ENCODE measurements around the gene RNF113B. TPM values are rescaled to one million over a fixed set of nuclear protein-coding genes. Genes with fewer than 3 reads are reported as not detected.
A peak's percentile ranks its signal among the peaks of the same experiment; 100 is the strongest.

RNF113B gene
- total RNA-seq (not detected), polyA plus RNA-seq (not detected)

- POLR2A ChIA-PET (ENCODE audit: partially characterized antibody) = no interaction called here
- CTCF ChIA-PET (ENCODE audit: partially characterized antibody) = interaction anchor here (0.6 kb wide), 1 partner anchor 10 kb away, joined by 4 read pairs; no protein-coding TSS in a partner anchor
Measured at GRCh38 chr13:98176777-98177608, at the start of gene RNF113B. Gene RNF113B (minus strand): TSS chr13:98177269. CDS start chr13:98177236, 33 bp downstream.

GRCh38 chr13:98226496-98226895 lies 49.4 kb upstream of the RNF113B start:
- H3K9me3 ChIP-seq (ENCODE audit: control insufficient read depth in 1 of 2, low read length in 2 of 2) = no peaks in the 10 kb centered on the region
- H3K27me3 ChIP-seq (ENCODE audit: insufficient read depth, low read length) = no peaks in the 10 kb centered on the region
- Mint-ChIP-seq H3K36me3 (no peaks in the 10 kb centered on the region), H3K4me3 (no peak overlapping the region), H3K9me3 (peaks cover 0 to 2% (median 0%) of the 10 kb centered on the region in 8 donors), H3K27me3 (peaks cover 6 to 9% of the 10 kb centered on the region in 2 donors), H3K4me1 (no peaks in the 10 kb centered on the region), H3K27ac (no peak overlapping the region)
- H3K36me3 ChIP-seq (ENCODE audit: insufficient read depth, low read length) = no peaks in the 10 kb centered on the region
- POLR2A ChIA-PET (ENCODE audit: partially characterized antibody) = no interaction called here
- CTCF ChIA-PET (ENCODE audit: partially characterized antibody) = no interaction called here
- no peak overlapping the region for H3K27ac ChIP-seq (ENCODE audit: low read depth, low read length)
- DNase-seq = no peak
- intact Hi-C loops (cut with micrococcal nuclease) = no loop called here
- H3K4me1 ChIP-seq (ENCODE audit: insufficient read depth, low read length) = no peaks in the 10 kb centered on the region
- H3K4me3 ChIP-seq (ENCODE audit: low read length in 2 of 2) = no peak overlapping the region

More at GRCh38 chr13:98176777-98177608, at the start of gene RNF113B:
- no peaks in the 10 kb centered on the region for H3K9me3 ChIP-seq (ENCODE audit: control insufficient read depth in 1 of 2, low read length in 2 of 2)
- peaks cover 6 to 8% of the 10 kb centered on the region in 2 donors for H3K27me3 Mint-ChIP-seq
- no peak for DNase-seq
- intact Hi-C loops (cut with micrococcal nuclease) = no loop called here
- H3K36me3 ChIP-seq (ENCODE audit: insufficient read depth, low read length) = no peaks in the 10 kb centered on the region
- H3K4me1 ChIP-seq (ENCODE audit: insufficient read depth, low read length) = no peaks in the 10 kb centered on the region
- no peak within 1 kb of the TSS for H3K27ac Mint-ChIP-seq
- H3K27ac ChIP-seq (ENCODE audit: low read depth, low read length) = no peak within 1 kb of the TSS
- H3K4me3 Mint-ChIP-seq = peak within 1 kb of the TSS in 1 of 8 donors; percentile 53
- H3K27me3 ChIP-seq (ENCODE audit: insufficient read depth, low read length) = no peaks in the 10 kb centered on the region
- H3K4me3 ChIP-seq (ENCODE audit: low read length in 2 of 2) = no peak within 1 kb of the TSS
- H3K4me1 Mint-ChIP-seq = no peaks in the 10 kb centered on the region
- H3K36me3 Mint-ChIP-seq = no peaks in the 10 kb centered on the region
- H3K9me3 Mint-ChIP-seq = peaks cover 0 to 6% (median 0%) of the 10 kb centered on the region in 8 donors

GRCh38 chr13:98225036-98225940 lies 48.2 kb upstream of the RNF113B start:
- no peaks in the 10 kb centered on the region for H3K4me1 Mint-ChIP-seq
- no peak overlapping the region for H3K4me3 ChIP-seq (ENCODE audit: low read length in 2 of 2)
- no peaks in the 10 kb centered on the region for H3K27me3 ChIP-seq (ENCODE audit: insufficient read depth, low read length)
- H3K27ac Mint-ChIP-seq = no peak overlapping the region
- H3K9me3 ChIP-seq (ENCODE audit: control insufficient read depth in 1 of 2, low read length in 2 of 2) = no peaks in the 10 kb centered on the region
- POLR2A ChIA-PET (ENCODE audit: partially characterized antibody) = no interaction called here
- H3K4me3 Mint-ChIP-seq = no peak overlapping the region
- peaks cover 6 to 9% of the 10 kb centered on the region in 2 donors for H3K27me3 Mint-ChIP-seq
- intact Hi-C loops (cut with micrococcal nuclease) = no loop called here
- no peak overlapping the region for H3K27ac ChIP-seq (ENCODE audit: low read depth, low read length)
- no peaks in the 10 kb centered on the region for H3K36me3 Mint-ChIP-seq
- no peaks in the 10 kb centered on the region for H3K36me3 ChIP-seq (ENCODE audit: insufficient read depth, low read length)
- H3K4me1 ChIP-seq (ENCODE audit: insufficient read depth, low read length) = no peaks in the 10 kb centered on the region
- CTCF ChIA-PET (ENCODE audit: partially characterized antibody) = no interaction called here
- H3K9me3 Mint-ChIP-seq = no peaks in the 10 kb centered on the region
- no peak for DNase-seq

- intact Hi-C loops (cut with micrococcal nuclease) = no loop called here
- POLR2A ChIA-PET (ENCODE audit: partially characterized antibody) = no interaction called here
- H3K4me1 Mint-ChIP-seq = no peaks in the 10 kb centered on the region
- H3K36me3 ChIP-seq (ENCODE audit: insufficient read depth, low read length) = no peaks in the 10 kb centered on the region
- H3K9me3 Mint-ChIP-seq = no peaks in the 10 kb centered on the region
- no peak overlapping the region for H3K27ac Mint-ChIP-seq
- no peak overlapping the region for H3K4me3 Mint-ChIP-seq
- H3K4me1 ChIP-seq (ENCODE audit: insufficient read depth, low read length) = no peaks in the 10 kb centered on the region
- no peak overlapping the region for H3K27ac ChIP-seq (ENCODE audit: low read depth, low read length)
- no peaks in the 10 kb centered on the region for H3K27me3 ChIP-seq (ENCODE audit: insufficient read depth, low read length)
- CTCF ChIA-PET (ENCODE audit: partially characterized antibody) = no interaction called here
- no peaks in the 10 kb centered on the region for H3K9me3 ChIP-seq (ENCODE audit: control insufficient read depth in 1 of 2, low read length in 2 of 2)
- no peaks in the 10 kb centered on the region for H3K36me3 Mint-ChIP-seq
- peaks cover 6 to 9% of the 10 kb centered on the region in 2 donors for H3K27me3 Mint-ChIP-seq
- H3K4me3 ChIP-seq (ENCODE audit: low read length in 2 of 2) = no peak overlapping the region
- no peak for DNase-seq
Measured at GRCh38 chr13:98224557-98224956, 47.5 kb upstream of the RNF113B start.

DNA sequence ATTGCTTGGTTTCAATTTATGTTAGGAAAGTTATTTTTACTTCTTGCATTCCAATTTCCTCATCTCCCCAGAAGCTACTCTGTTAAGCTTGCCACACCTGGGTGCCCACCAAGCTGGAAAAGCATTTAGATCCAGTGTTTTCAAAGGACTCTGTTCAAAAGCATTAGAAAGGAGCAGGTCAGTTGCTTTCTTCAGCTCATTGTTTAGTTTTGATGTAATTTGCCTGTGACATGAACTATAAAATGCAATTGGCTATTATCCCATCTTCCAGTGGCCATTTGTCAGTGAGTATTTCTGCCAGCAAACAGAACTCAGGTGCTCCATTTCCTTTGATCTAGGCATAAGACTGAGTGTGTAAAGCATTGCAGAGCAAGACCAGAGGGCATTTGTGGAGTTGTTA lies 46.7 kb upstream of the RNF113B start:
- intact Hi-C loops (cut with micrococcal nuclease) = no loop called here
- Mint-ChIP-seq H3K27ac (no peak overlapping the region), H3K27me3 (peaks cover 6 to 9% of the 10 kb centered on the region in 2 donors), H3K9me3 (no peaks in the 10 kb centered on the region), H3K36me3 (no peaks in the 10 kb centered on the region), H3K4me3 (no peak overlapping the region), H3K4me1 (no peaks in the 10 kb centered on the region)
- Histone ChIP-seq H3K4me3 (ENCODE audit: low read length in 2 of 2) (no peak overlapping the region), H3K27me3 (ENCODE audit: insufficient read depth, low read length) (no peaks in the 10 kb centered on the region), H3K9me3 (ENCODE audit: control insufficient read depth in 1 of 2, low read length in 2 of 2) (no peaks in the 10 kb centered on the region), H3K4me1 (ENCODE audit: insufficient read depth, low read length) (no peaks in the 10 kb centered on the region), H3K36me3 (ENCODE audit: insufficient read depth, low read length) (no peaks in the 10 kb centered on the region), H3K27ac (ENCODE audit: low read depth, low read length) (no peak overlapping the region)
- POLR2A ChIA-PET (ENCODE audit: partially characterized antibody) = no interaction called here
- CTCF ChIA-PET (ENCODE audit: partially characterized antibody) = interaction anchor here (0.6 kb wide), 1 partner anchor 270 kb away, joined by 3 read pairs; no protein-coding TSS in a partner anchor
- DNase-seq = no peak

DNA sequence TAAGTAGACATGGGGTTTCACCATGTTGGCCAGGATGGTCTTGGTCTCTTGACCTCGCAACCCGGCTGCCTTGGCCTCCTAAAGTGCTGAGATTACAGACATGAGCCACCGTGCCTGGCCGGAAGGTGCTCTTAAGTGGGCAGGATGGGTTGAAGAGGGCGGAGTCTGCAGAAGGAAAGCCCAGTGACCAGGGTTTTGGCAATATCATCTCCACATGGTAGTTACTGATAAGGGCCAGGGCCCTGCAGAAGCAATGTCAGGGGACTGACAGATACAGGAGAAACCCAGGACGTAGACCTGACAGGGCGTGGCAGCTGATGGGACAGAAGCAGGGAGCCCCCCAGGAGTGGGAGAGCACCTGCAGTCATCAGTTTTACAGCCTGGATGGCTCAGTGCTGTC lies 45.7 kb upstream of the RNF113B start:
- no peak for DNase-seq
- H3K4me3 Mint-ChIP-seq = no peak overlapping the region
- Histone ChIP-seq H3K4me3 (ENCODE audit: low read length in 2 of 2) (no peak overlapping the region), H3K36me3 (ENCODE audit: insufficient read depth, low read length) (no peaks in the 10 kb centered on the region), H3K4me1 (ENCODE audit: insufficient read depth, low read length) (no peaks in the 10 kb centered on the region), H3K27me3 (ENCODE audit: insufficient read depth, low read length) (no peaks in the 10 kb centered on the region), H3K27ac (ENCODE audit: low read depth, low read length) (no peak overlapping the region), H3K9me3 (ENCODE audit: control insufficient read depth in 1 of 2, low read length in 2 of 2) (no peaks in the 10 kb centered on the region)
- H3K27me3 Mint-ChIP-seq = peaks cover 6 to 9% of the 10 kb centered on the region in 2 donors
- H3K9me3 Mint-ChIP-seq = no peaks in the 10 kb centered on the region
- no peak overlapping the region for H3K27ac Mint-ChIP-seq
- no peaks in the 10 kb centered on the region for H3K4me1 Mint-ChIP-seq
- intact Hi-C loops (cut with micrococcal nuclease) = no loop called here
- ChIA-PET POLR2A (ENCODE audit: partially characterized antibody) (no interaction called here), CTCF (ENCODE audit: partially characterized antibody) (no interaction called here)
- H3K36me3 Mint-ChIP-seq = no peaks in the 10 kb centered on the region

- peaks cover 4 to 6% of the 10 kb centered on the region in 2 donors for H3K27me3 Mint-ChIP-seq
- Histone ChIP-seq H3K4me3 (ENCODE audit: low read length in 2 of 2) (no peak overlapping the region), H3K27me3 (ENCODE audit: insufficient read depth, low read length) (no peaks in the 10 kb centered on the region), H3K9me3 (ENCODE audit: control insufficient read depth in 1 of 2, low read length in 2 of 2) (no peaks in the 10 kb centered on the region), H3K4me1 (ENCODE audit: insufficient read depth, low read length) (no peaks in the 10 kb centered on the region), H3K27ac (ENCODE audit: low read depth, low read length) (no peak overlapping the region), H3K36me3 (ENCODE audit: insufficient read depth, low read length) (no peaks in the 10 kb centered on the region)
- H3K27ac Mint-ChIP-seq = no peak overlapping the region
- POLR2A ChIA-PET (ENCODE audit: partially characterized antibody) = no interaction called here
- no peaks in the 10 kb centered on the region for H3K9me3 Mint-ChIP-seq
- intact Hi-C loops (cut with micrococcal nuclease) = no loop called here
- H3K4me1 Mint-ChIP-seq = no peaks in the 10 kb centered on the region
- H3K4me3 Mint-ChIP-seq = no peak overlapping the region
- H3K36me3 Mint-ChIP-seq = no peaks in the 10 kb centered on the region
- CTCF ChIA-PET (ENCODE audit: partially characterized antibody) = no interaction called here
- no peak for DNase-seq
Measured at GRCh38 chr13:98222081-98222554, 45.0 kb upstream of the RNF113B start.

Data from CD4-positive, alpha-beta memory T cell (primary cell).